Right lobe of liver (tissue), 6 donors: Measurements from ENCODE around the gene SAMD8. TPM values are rescaled to one million over a fixed set of nuclear protein-coding genes. Genes with fewer than 3 reads are reported as not detected.

ENCODE experiments used
- ATAC-seq, 4 donors: fragments of 200-7000 bp; cut with Tn5 transposase; one replicate each; pipeline ENCODE4 v1.9.1; 2020; ENCODE audit warnings: mild to moderate bottlenecking in 4 of 4, moderate library complexity in 4 of 4
- DNase-seq, 3 donors: peaks; one replicate each; pipeline ENCODE4 v3.0.0-alpha.2; 2020
- H3K27ac ChIP-seq, 3 donors: fragments of 200-600 bp; one replicate each; pipeline ENCODE4 v1.8.0; 2022
- H3K27me3 ChIP-seq, 2 donors: fragments of 200-600 bp; one replicate each; pipeline ENCODE4 v1.8.0; 2022
- H3K36me3 ChIP-seq, 4 donors: fragments of 200-600 bp; sonication (generic) in 1 of 4; one replicate each; pipeline versions ENCODE4 v1.5.1 to v1.8.0; 2017 to 2022; ENCODE audit warnings: control low read depth in 1 of 4
- H3K4me1 ChIP-seq, 4 donors: fragments of 200-600 bp; sonication (generic) in 1 of 4; one replicate each; pipeline versions ENCODE4 v1.5.1 to v1.8.0; 2017 to 2022; ENCODE audit warnings: control low read depth in 1 of 4
- H3K4me3 ChIP-seq, 3 donors: fragments of 200-600 bp; one replicate each; pipeline ENCODE4 v1.8.0; 2022
- H3K9me3 ChIP-seq, 4 donors: fragments of 200-600 bp; sonication (generic) in 1 of 4; one replicate each; pipeline versions ENCODE4 v1.5.1 to v1.8.0; 2017 to 2022; ENCODE audit warnings: control low read depth in 1 of 4
- CTCF ChIP-seq, 4 donors: fragments of 200-600 bp in 3 of 4; fragments of 450-650 bp in 1 of 4; IDR thresholded peaks; one replicate each; pipeline versions ENCODE4 v1.5.1 to v1.8.0; 2016 to 2022; ENCODE audit warnings: antibody characterized with exemption in 4 of 4, mild to moderate bottlenecking in 2 of 4
- POLR2A ChIP-seq: fragments of 450-650 bp; IDR thresholded peaks from one replicate; pipeline ENCODE4 v1.6.1; 2017; ENCODE audit warnings: antibody characterized with exemption, mild to moderate bottlenecking
- WGBS: methylation state at CpG from one replicate; pipeline ENCODE4 v1.1.6; 2018; ENCODE audit warnings: low coverage, low lambda C conversion rate; ENCODE audit not compliant: insufficient coverage; ENCODE audit errors: missing lambda C conversion rate; 5-methylcytosine and 5-hydroxymethylcytosine counted together
- intact Hi-C, 2 donors: fragments of 100-400 bp; cut with DNase I; formaldehyde crosslinking; loops; one replicate each; pipeline versions ENCODE4 v1.11.2 to v1.14.1; 2022
- total RNA-seq, 6 experiments: library from RNA; depleted of rRNA in 2 of 6; stranded (reverse); fragments of >200 nt in 2 of 6; fragmentation: NEBNext Ultra II Directional in 3 of 6; extraction: Animal tissue kit (Norgen Biotek cat#: 25700) in 3 of 6; gene quantifications; one replicate each; pipeline versions ENCODE4 v1.1.0 to v1.2.4, GENCODE V29; 2016 to 2023
- donor health status: DM: no; HTN: yes; CAD: no.
- donor health status: DM: no; HTN: no; CAD: no.
- donor health status: DM: no; HTN: no; CAD: no.
- donor health status: DM: no; HTN: yes; CAD: no.
- donor health status: DM: no; HTN: yes; CAD: no.

Gene SAMD8
- total RNA-seq, 6 experiments from 2014 or later = 5.7 to 13.2 (median 9.3) TPM

DNA sequence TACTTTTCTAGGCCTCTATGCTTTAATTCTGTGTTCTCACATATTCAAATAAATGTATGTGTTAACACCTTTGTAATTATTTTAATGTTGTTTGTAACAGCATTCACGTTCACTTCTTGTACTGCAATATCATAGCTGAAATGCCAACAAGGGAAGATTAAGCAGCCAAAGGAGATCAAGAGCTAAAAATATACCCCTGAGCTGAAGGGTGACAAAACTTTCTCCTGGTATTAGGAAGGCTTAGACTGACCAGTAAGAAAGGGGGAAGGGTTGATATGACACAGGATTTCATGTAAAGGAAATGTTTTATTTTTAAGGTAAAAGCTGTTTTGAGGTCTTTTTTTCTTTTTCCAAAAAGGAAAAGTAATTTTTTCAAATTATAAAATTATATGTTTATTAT, 58.8 kb downstream of the SAMD8 start:
- H3K36me3 ChIP-seq = peaks cover 0 to 6% (median 2%) of the 10 kb centered on the region in 4 donors
- intact Hi-C loops = no loop called here
- ATAC-seq = no peak

GRCh38 chr10:75175046-75175445, 63.6 kb downstream of the SAMD8 start:
- 94% methylated on average over 2 of the region's 2 CpGs for WGBS
- intact Hi-C loops = no loop called here
- Histone ChIP-seq H3K27me3 (no peaks in the 10 kb centered on the region), H3K4me1 (no peaks in the 10 kb centered on the region), H3K9me3 (no peaks in the 10 kb centered on the region), H3K36me3 (no peaks in the 10 kb centered on the region), H3K27ac (no peak overlapping the region), H3K4me3 (no peak overlapping the region)
- ATAC-seq (no peak), DNase-seq (no peak)
- TF ChIP-seq CTCF (IDR thresholded peaks at IDR 0.05) (no peak), POLR2A (no peak)

More for the DNA sequence above, 58.8 kb downstream of the SAMD8 start:
- Histone ChIP-seq H3K27ac (no peak overlapping the region), H3K4me3 (no peak overlapping the region), H3K4me1 (peaks cover 0 to 2% (median 0%) of the 10 kb centered on the region in 4 donors), H3K9me3 (no peaks in the 10 kb centered on the region), H3K27me3 (no peaks in the 10 kb centered on the region)
- no peak for DNase-seq
- TF ChIP-seq POLR2A (no peak), CTCF (IDR thresholded peaks at IDR 0.05) (no peak)
- 83% methylated on average over 1 of the region's 1 CpG for WGBS

- Histone ChIP-seq H3K4me1 (no peaks in the 10 kb centered on the region), H3K4me3 (no peak overlapping the region), H3K27ac (no peak overlapping the region), H3K36me3 (no peaks in the 10 kb centered on the region), H3K27me3 (no peaks in the 10 kb centered on the region), H3K9me3 (no peaks in the 10 kb centered on the region)
- TF ChIP-seq POLR2A = no peak
- no peak for TF ChIP-seq CTCF (IDR thresholded peaks at IDR 0.05)
- WGBS = 76% methylated on average over 5 of the region's 6 CpGs
- ATAC-seq = no peak
- no peak for DNase-seq
- intact Hi-C loops = no loop called here
These were observed 64.6 kb downstream of the SAMD8 start for GRCh38 chr10:75176046-75176445.

DNA sequence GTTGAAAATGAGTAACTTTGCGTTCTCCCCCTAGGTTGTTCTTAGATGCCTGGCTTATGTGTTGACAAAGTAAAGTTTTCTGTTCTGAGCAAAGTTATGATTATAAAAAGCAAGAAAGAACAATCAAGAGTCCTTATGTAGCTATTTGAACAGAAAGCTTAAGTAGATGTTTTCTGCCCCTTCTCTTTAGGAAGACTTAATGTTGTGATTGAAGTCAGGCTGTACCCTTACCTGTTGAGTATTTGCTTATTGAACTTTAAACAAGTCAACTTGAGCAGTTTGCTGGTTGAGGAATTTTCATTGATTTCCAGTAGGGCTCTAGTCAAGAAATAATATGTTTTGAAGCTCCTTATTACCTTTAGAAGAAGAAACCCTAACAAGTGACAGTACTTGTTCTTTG, 65.3 kb downstream of the SAMD8 start:
- intact Hi-C loops = no loop called here
- DNase-seq (no peak), ATAC-seq (no peak)
- TF ChIP-seq CTCF (IDR thresholded peaks at IDR 0.05) (no peak), POLR2A (no peak)
- WGBS = 100% methylated on average over 1 of the region's 1 CpG
- no peaks in the 10 kb centered on the region for H3K36me3 ChIP-seq
- H3K4me1 ChIP-seq = no peaks in the 10 kb centered on the region
- no peak overlapping the region for H3K27ac ChIP-seq
- no peak overlapping the region for H3K4me3 ChIP-seq
- H3K27me3 ChIP-seq = no peaks in the 10 kb centered on the region
- H3K9me3 ChIP-seq = no peaks in the 10 kb centered on the region

DNA sequence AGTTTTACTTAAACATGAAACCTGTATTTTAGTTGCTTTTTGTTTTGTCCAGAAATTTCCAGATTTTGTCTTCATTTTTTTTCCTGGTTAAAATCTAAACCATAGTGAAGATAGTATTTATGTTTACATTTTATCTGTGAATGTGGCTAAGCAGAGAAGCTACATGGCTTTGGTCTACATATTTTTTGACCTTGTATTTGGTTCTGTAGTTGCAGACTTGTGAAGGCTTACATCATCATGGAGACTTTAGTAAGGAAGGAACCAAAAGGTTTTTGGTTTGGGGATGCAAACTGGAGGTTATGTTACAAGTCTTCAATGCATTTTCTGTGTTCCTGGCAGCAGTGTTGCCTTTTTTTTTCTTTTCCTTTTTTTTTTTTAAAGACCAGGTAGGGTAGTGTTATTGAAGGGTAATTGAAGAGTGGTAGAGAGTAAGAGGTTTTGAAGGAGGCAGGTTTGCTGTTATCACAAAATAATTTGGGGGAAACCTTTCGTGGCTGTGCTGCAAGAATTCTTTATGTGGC, 68.3 kb downstream of the SAMD8 start:
- H3K4me3 ChIP-seq = no peak overlapping the region

More for the DNA sequence above, 68.3 kb downstream of the SAMD8 start:
- 90% methylated on average over 1 of the region's 1 CpG for WGBS
- no peak overlapping the region for H3K27ac ChIP-seq
- DNase-seq = no peak
- intact Hi-C loops = loop anchor here in 1 of 2 donors (10.0 kb wide), 1 partner anchor 55 kb away; the partner anchor contains the start of gene COMTD1
- H3K4me1 ChIP-seq = no peaks in the 10 kb centered on the region
- no peaks in the 10 kb centered on the region for H3K9me3 ChIP-seq
- ATAC-seq = no peak
- no peak for TF ChIP-seq POLR2A
- no peak for TF ChIP-seq CTCF (IDR thresholded peaks at IDR 0.05)
- H3K36me3 ChIP-seq = no peaks in the 10 kb centered on the region
- no peaks in the 10 kb centered on the region for H3K27me3 ChIP-seq
